H1 (cell line): Measurements from ENCODE around the gene GRK3. TPM values are rescaled to one million over a fixed set of nuclear protein-coding genes. Genes with fewer than 3 reads are reported as not detected.

ENCODE experiments used
- CTCF ChIA-PET: fragments of 300-600 bp; sonication (Branson Sonifier 250); formaldehyde crosslinking; loops from one replicate; lab custom pipeline; 2021; ENCODE audit not compliant: partially characterized antibody; lab: Charles Lee
- POLR2A ChIA-PET: fragments of 300-600 bp; sonication (Branson Sonifier 250); formaldehyde crosslinking; loops from one replicate; lab custom pipeline; 2021; ENCODE audit warnings: inconsistent platforms; ENCODE audit not compliant: partially characterized antibody; lab: Charles Lee
- DNase-seq, 2 experiments: peaks; one replicate each; pipeline versions ENCODE4 v3.0.0 to v3.0.0-alpha.2; 2010 to 2022; ENCODE audit warnings: low spot score in 2 of 2, low read depth in 1 of 2, mixed read lengths in 1 of 2
- FAIRE-seq: peaks from 2 replicates; lab custom pipeline; 2011; peaks lifted over from hg19 to GRCh38; lab: Jason Lieb, UNC
- H2AFZ ChIP-seq: 2 replicates; pipeline ENCODE4 v1.8.1; 2012; ENCODE audit warnings: low read length, inconsistent platforms
- H2AK5ac ChIP-seq: 2 replicates; pipeline ENCODE4 v1.6.1; 2013; ENCODE audit warnings: low read depth, low read length
- H2BK120ac ChIP-seq: replicated peaks from 2 replicates; pipeline ENCODE3; 2013; ENCODE audit warnings: low read depth, low read length, inconsistent platforms
- H2BK12ac ChIP-seq: 2 replicates; pipeline ENCODE4 v1.6.1; 2013; ENCODE audit warnings: low read depth, low read length
- H2BK15ac ChIP-seq: 2 replicates; pipeline ENCODE4 v1.6.1; 2013; ENCODE audit warnings: low read length
- H2BK20ac ChIP-seq: 2 replicates; pipeline ENCODE4 v1.6.1; 2013; ENCODE audit warnings: low read length
- H2BK5ac ChIP-seq: 2 replicates; pipeline ENCODE4 v1.6.1; 2013; ENCODE audit warnings: low read depth, low read length
- H3K14ac ChIP-seq: 2 replicates; pipeline ENCODE4 v1.6.1; 2013; ENCODE audit warnings: inconsistent platforms; ENCODE audit not compliant: insufficient read length
- H3K18ac ChIP-seq: 2 replicates; pipeline ENCODE4 v1.6.1; 2013; ENCODE audit warnings: low read length; ENCODE audit errors: extremely low read depth
- H3K23ac ChIP-seq: 2 replicates; pipeline ENCODE4 v1.6.1; 2013; ENCODE audit warnings: inconsistent platforms; ENCODE audit not compliant: insufficient read length
- H3K23me2 ChIP-seq: 2 replicates; pipeline ENCODE4 v1.6.1; 2013; ENCODE audit warnings: low read depth, low read length
- H3K27ac ChIP-seq: 2 replicates; pipeline ENCODE4 v1.6.1; 2011; ENCODE audit warnings: low read depth, low read length, inconsistent platforms
- H3K27me3 ChIP-seq, 4 experiments: replicated peaks in 1 of 4; 1 replicate in 1 of 4; 2 replicates in 3 of 4; pipeline versions ENCODE4 v1.6.1 to v1.8.1; 2011 to 2013; ENCODE audit warnings: low read length in 3 of 4, mild to moderate bottlenecking in 3 of 4, inconsistent platforms in 2 of 4, mixed read lengths in 2 of 4, moderate library complexity in 1 of 4; ENCODE audit not compliant: control insufficient read depth in 3 of 4, insufficient read depth in 3 of 4; ENCODE audit errors: extremely low read depth in 1 of 4
- H3K36me3 ChIP-seq, 4 experiments: 2 replicates each; pipeline versions ENCODE4 v1.6.1 to v1.8.1; 2011 to 2013; ENCODE audit warnings: mild to moderate bottlenecking in 4 of 4, low read length in 3 of 4, moderate library complexity in 2 of 4, control low read depth in 1 of 4, inconsistent platforms in 1 of 4; ENCODE audit not compliant: insufficient read depth in 4 of 4, control insufficient read depth in 2 of 4
- H3K4ac ChIP-seq: replicated peaks from 2 replicates; pipeline ENCODE3; 2013; ENCODE audit warnings: low read length, low read depth, mixed read lengths, inconsistent platforms; ENCODE audit not compliant: insufficient read length
- H3K4me1 ChIP-seq, 4 experiments: replicated peaks in 1 of 4; 1 replicate in 1 of 4; 2 replicates in 3 of 4; pipeline versions ENCODE4 v1.6.1 to v1.8.1; 2011 to 2013; ENCODE audit warnings: low read length in 3 of 4, inconsistent platforms in 2 of 4, mixed read lengths in 1 of 4; ENCODE audit not compliant: insufficient read depth in 4 of 4, control insufficient read depth in 3 of 4
- H3K4me2 ChIP-seq, 2 experiments: 2 replicates each; pipeline versions ENCODE4 v1.6.1 to v1.8.1; 2011 to 2013; ENCODE audit warnings: low read depth in 2 of 2, low read length in 2 of 2, control low read depth in 1 of 2, inconsistent platforms in 1 of 2, mild to moderate bottlenecking in 1 of 2; ENCODE audit not compliant: insufficient read depth in 1 of 2
- H3K4me3 ChIP-seq, 4 experiments: fragments of 200-600, 300-600 bp in 1 of 4; sonication (generic), shearing (Covaris generic), sonication (Bioruptor Twin) in 1 of 4; 2 replicates each; pipeline versions ENCODE4 v1.5.1 to v1.8.1; 2011 to 2016; ENCODE audit warnings: low read length in 4 of 4, low read depth in 3 of 4, control low read depth in 2 of 4, inconsistent platforms in 2 of 4, mild to moderate bottlenecking in 2 of 4, mixed read lengths in 1 of 4, moderate library complexity in 1 of 4; ENCODE audit not compliant: insufficient read depth in 2 of 4; ENCODE audit errors: extremely low read depth in 1 of 4
- H3K56ac ChIP-seq: replicated peaks from 2 replicates; pipeline ENCODE3; 2013; ENCODE audit warnings: low read depth, mild to moderate bottlenecking, mixed read lengths, low read length, inconsistent platforms; ENCODE audit not compliant: insufficient read length
- H3K79me1 ChIP-seq: 2 replicates; pipeline ENCODE4 v1.6.1; 2013; ENCODE audit warnings: low read depth, low read length, control low read depth
- H3K79me2 ChIP-seq, 2 experiments: 2 replicates each; pipeline versions ENCODE4 v1.6.1 to v1.8.1; 2012 to 2013; ENCODE audit warnings: low read length in 2 of 2, mild to moderate bottlenecking in 2 of 2, inconsistent platforms in 1 of 2; ENCODE audit not compliant: insufficient read depth in 2 of 2, control insufficient read depth in 1 of 2
- H3K9ac ChIP-seq, 4 experiments: replicated peaks in 1 of 4; 1 replicate in 1 of 4; 2 replicates in 3 of 4; pipeline versions ENCODE4 v1.6.1 to v1.8.1; 2011 to 2013; ENCODE audit warnings: low read depth in 3 of 4, low read length in 3 of 4, control low read depth in 2 of 4, mild to moderate bottlenecking in 2 of 4, moderate library complexity in 2 of 4, inconsistent platforms in 1 of 4; ENCODE audit errors: extremely low read depth in 1 of 4
- H3K9me3 ChIP-seq, 2 experiments: 2 replicates each; pipeline versions ENCODE4 v1.6.1 to v1.8.1; 2012 to 2013; ENCODE audit warnings: mild to moderate bottlenecking in 2 of 2, moderate library complexity in 2 of 2, control low read depth in 1 of 2, inconsistent platforms in 1 of 2, low read depth in 1 of 2, low read length in 1 of 2, mixed read lengths in 1 of 2; ENCODE audit not compliant: insufficient read depth in 2 of 2
- H4K20me1 ChIP-seq, 2 experiments: replicated peaks in 1 of 2; 2 replicates each; pipeline versions ENCODE3 to v1.8.1; 2011 to 2013; ENCODE audit warnings: inconsistent platforms in 2 of 2, low read length in 2 of 2, mild to moderate bottlenecking in 1 of 2; ENCODE audit not compliant: insufficient read depth in 2 of 2, control insufficient read depth in 1 of 2
- H4K5ac ChIP-seq: 2 replicates; pipeline ENCODE4 v1.6.1; 2013; ENCODE audit warnings: low read length, low read depth, mixed read lengths, inconsistent platforms; ENCODE audit not compliant: insufficient read length
- H4K8ac ChIP-seq: 2 replicates; pipeline ENCODE4 v1.8.0; 2013; ENCODE audit warnings: mild to moderate bottlenecking, moderate library complexity, low read length, inconsistent platforms; ENCODE audit not compliant: insufficient read depth; ENCODE audit errors: extremely low read depth
- H4K91ac ChIP-seq: replicated peaks from 2 replicates; pipeline ENCODE3; 2013; ENCODE audit warnings: low read length, mixed read lengths, inconsistent platforms; ENCODE audit not compliant: insufficient read length
- ATF2 ChIP-seq: IDR thresholded peaks from 2 replicates; pipeline ENCODE4 v1.6.1; 2012; ENCODE audit warnings: low read length, inconsistent platforms
- CBX8 ChIP-seq: fragments of 300-800, 300-1000 bp; sonication (generic); IDR thresholded peaks from 2 replicates; pipeline ENCODE4 v1.7.1; 2016; ENCODE audit warnings: low read depth, low read length, borderline replicate concordance
- CHD1 ChIP-seq: IDR thresholded peaks from 2 replicates; pipeline ENCODE4 v1.6.1; 2012; ENCODE audit warnings: low read depth, low read length, improper control_type of control experiment
- CHD2 ChIP-seq: IDR thresholded peaks from 2 replicates; pipeline ENCODE4 v1.6.1; 2012; ENCODE audit warnings: low read length, improper control_type of control experiment
- GTF2F1 ChIP-seq: IDR thresholded peaks from 2 replicates; pipeline ENCODE4 v1.6.1; 2012; ENCODE audit warnings: low read depth, low read length, improper control_type of control experiment, borderline replicate concordance
- MAX ChIP-seq: IDR thresholded peaks from 2 replicates; pipeline ENCODE4 v1.6.1; 2012; ENCODE audit warnings: inconsistent platforms
- POLR2A ChIP-seq, 2 experiments: IDR thresholded peaks; 1 replicate in 1 of 2; 2 replicates in 1 of 2; pipeline ENCODE4 v1.6.1; 2011; ENCODE audit warnings: low read depth in 2 of 2, low read length in 2 of 2, mild to moderate bottlenecking in 2 of 2; ENCODE audit errors: control extremely low read depth in 1 of 2
- RBBP5 ChIP-seq: IDR thresholded peaks from 2 replicates; pipeline ENCODE4 v1.7.1; 2012; ENCODE audit warnings: low read depth, mild to moderate bottlenecking, inconsistent platforms, low read length, moderate library complexity, borderline replicate concordance
- SP2 ChIP-seq: IDR thresholded peaks from 2 replicates; pipeline ENCODE4 v1.6.1; 2012; ENCODE audit warnings: mild to moderate bottlenecking, low read length, inconsistent platforms
- TCF12 ChIP-seq: IDR thresholded peaks from 2 replicates; pipeline ENCODE4 v1.6.1; 2011; ENCODE audit warnings: low read depth, mild to moderate bottlenecking, low read length
- WGBS, 2 experiments: shearing (Covaris generic) in 1 of 2; methylation state at CpG; one replicate each; pipeline versions ENCODE4 v1.1.6 to v1.1.7; 2013 to 2015; ENCODE audit warnings: low lambda C conversion rate in 2 of 2, mixed read lengths in 2 of 2, inconsistent platforms in 1 of 2, low coverage in 1 of 2, missing lambda C conversion rate in 1 of 2; ENCODE audit not compliant: insufficient replicate concordance in 2 of 2, insufficient coverage in 1 of 2, insufficient read length in 1 of 2; ENCODE audit errors: extremely low coverage in 1 of 2, missing lambda C conversion rate in 1 of 2; 5-methylcytosine and 5-hydroxymethylcytosine counted together
- polyA plus RNA-seq, 7 experiments: library from polyadenylated mRNA; depleted of rRNA in 3 of 7; stranded (reverse) in 5 of 7; unstranded in 2 of 7; fragments of >200 nt in 5 of 7; fragments of 200-250 nt in 2 of 7; gene quantifications; 1 replicate in 5 of 7; 2 replicates in 1 of 7; 4 replicates in 1 of 7; pipeline versions ENCODE4 v1.2.1 to v1.2.3, GENCODE V29; 2011 to 2013; ENCODE audit warnings: missing spikeins in 2 of 7, mixed read lengths in 2 of 7
- total RNA-seq: library from RNA; stranded (reverse); fragmentation: NEBNext Ultra II Directional; extraction: Animal tissue kit (Norgen Biotek cat#: 25700); gene quantifications from 2 replicates; pipeline ENCODE4 v1.2.1, GENCODE V29; 2021
- TF ChIP-seq, protein P1 (sequence below), 3 experiments: IDR thresholded peaks; 1 replicate in 2 of 3; 2 replicates in 1 of 3; pipeline versions ENCODE4 v1.5.1 to v1.6.1; 2011; ENCODE audit warnings: low read length in 3 of 3, mild to moderate bottlenecking in 3 of 3, inconsistent platforms in 2 of 3, low read depth in 1 of 3, moderate library complexity in 1 of 3; ENCODE audit not compliant: insufficient read depth in 1 of 3; ENCODE audit errors: control extremely low read depth in 1 of 3

The GRK3 gene
- total and polyA plus RNA-seq, 2 of the 8 experiments (the other 6 are each of a cell fraction or from before 2014, with no cell fraction given), result 7.5 to 35.3 TPM

DNA sequence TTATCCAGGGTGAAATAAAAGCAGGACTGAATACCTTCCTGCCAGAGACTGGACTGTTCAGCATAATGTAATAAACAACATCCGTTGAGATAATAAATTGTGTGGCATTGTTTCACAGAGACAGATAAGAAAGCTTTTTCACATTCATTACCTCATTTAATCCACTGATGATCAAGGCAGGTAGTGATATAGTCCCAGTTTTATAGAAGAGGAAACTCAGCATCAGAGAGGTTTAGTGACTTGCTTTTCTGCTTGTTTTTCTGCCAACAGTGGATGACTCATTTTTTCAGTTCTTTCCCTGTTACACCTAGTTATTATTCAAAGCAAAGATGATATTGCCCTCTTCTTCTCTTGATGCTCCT, 181.5 kb downstream of the GRK3 start:
- no peak overlapping the region for H2BK120ac ChIP-seq
- H4K91ac ChIP-seq, result no peak overlapping the region
- H3K4ac ChIP-seq, result no peak overlapping the region
- no peaks in the 10 kb centered on the region; a peak in 1 of 7 replicates for H3K4me1 ChIP-seq
- no peak overlapping the region for H2AK5ac ChIP-seq
- no peaks in the 10 kb centered on the region for H3K79me1 ChIP-seq
- H3K23ac ChIP-seq, result no peak overlapping the region
- no peak overlapping the region for H2AFZ ChIP-seq
- no peaks in the 10 kb centered on the region for H3K9me3 ChIP-seq
- H3K9ac ChIP-seq, result no peak overlapping the region
- no peak for FAIRE-seq
- no peak overlapping the region for H2BK15ac ChIP-seq
- H3K27me3 ChIP-seq, result no peaks in the 10 kb centered on the region
- H3K14ac ChIP-seq, result no peak overlapping the region
- H3K36me3 ChIP-seq, result no peaks in the 10 kb centered on the region
- no peak overlapping the region for H4K5ac ChIP-seq
- WGBS, 2 experiments, result 52% methylated on average over 1 of the region's 1 CpG; no CpG with 5 or more reads in 1 of the 2 experiments
- H3K56ac ChIP-seq, result no peak overlapping the region
- no peak overlapping the region for H2BK20ac ChIP-seq
- DNase-seq, result no peak
- no peak overlapping the region for H2BK5ac ChIP-seq
- H2BK12ac ChIP-seq, result no peak overlapping the region
- no peak overlapping the region for H3K18ac ChIP-seq
- no peak overlapping the region for H3K4me3 ChIP-seq
- POLR2A ChIA-PET, result no interaction called here
- H3K27ac ChIP-seq, result no peak overlapping the region
- H3K4me2 ChIP-seq, result no peak overlapping the region
- no peaks in the 10 kb centered on the region for H4K20me1 ChIP-seq
- H3K23me2 ChIP-seq, result no peaks in the 10 kb centered on the region
- CTCF ChIA-PET, result interaction anchor here (0.8 kb wide), 1 partner anchor 173 kb away, joined by 3 read pairs; no protein-coding TSS in a partner anchor
- H4K8ac ChIP-seq, result no peak overlapping the region
- no peaks in the 10 kb centered on the region for H3K79me2 ChIP-seq
- TF ChIP-seq, protein P1, sequence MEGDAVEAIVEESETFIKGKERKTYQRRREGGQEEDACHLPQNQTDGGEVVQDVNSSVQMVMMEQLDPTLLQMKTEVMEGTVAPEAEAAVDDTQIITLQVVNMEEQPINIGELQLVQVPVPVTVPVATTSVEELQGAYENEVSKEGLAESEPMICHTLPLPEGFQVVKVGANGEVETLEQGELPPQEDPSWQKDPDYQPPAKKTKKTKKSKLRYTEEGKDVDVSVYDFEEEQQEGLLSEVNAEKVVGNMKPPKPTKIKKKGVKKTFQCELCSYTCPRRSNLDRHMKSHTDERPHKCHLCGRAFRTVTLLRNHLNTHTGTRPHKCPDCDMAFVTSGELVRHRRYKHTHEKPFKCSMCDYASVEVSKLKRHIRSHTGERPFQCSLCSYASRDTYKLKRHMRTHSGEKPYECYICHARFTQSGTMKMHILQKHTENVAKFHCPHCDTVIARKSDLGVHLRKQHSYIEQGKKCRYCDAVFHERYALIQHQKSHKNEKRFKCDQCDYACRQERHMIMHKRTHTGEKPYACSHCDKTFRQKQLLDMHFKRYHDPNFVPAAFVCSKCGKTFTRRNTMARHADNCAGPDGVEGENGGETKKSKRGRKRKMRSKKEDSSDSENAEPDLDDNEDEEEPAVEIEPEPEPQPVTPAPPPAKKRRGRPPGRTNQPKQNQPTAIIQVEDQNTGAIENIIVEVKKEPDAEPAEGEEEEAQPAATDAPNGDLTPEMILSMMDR (IDR thresholded peaks at IDR 0.05; ENCODE audit: control extremely low read depth in 1 of 3, insufficient read depth in 1 of 3, low read depth in 1 of 3, low read length in 3 of 3), result no peak
- TF ChIP-seq POLR2A (IDR thresholded peaks at IDR 0.05; ENCODE audit: control extremely low read depth in 1 of 2, low read depth in 2 of 2, low read length in 2 of 2), result no peak
- no peak for TF ChIP-seq SP2
- TF ChIP-seq ATF2, result no peak
- no peak for TF ChIP-seq CHD1
- TF ChIP-seq CBX8, result no peak
- TF ChIP-seq MAX, result no peak
- no peak for TF ChIP-seq TCF12
- no peak for TF ChIP-seq RBBP5
- no peak for TF ChIP-seq GTF2F1
- no peak for TF ChIP-seq CHD2
